ENCODE data around the gene LAG3.

DNA sequence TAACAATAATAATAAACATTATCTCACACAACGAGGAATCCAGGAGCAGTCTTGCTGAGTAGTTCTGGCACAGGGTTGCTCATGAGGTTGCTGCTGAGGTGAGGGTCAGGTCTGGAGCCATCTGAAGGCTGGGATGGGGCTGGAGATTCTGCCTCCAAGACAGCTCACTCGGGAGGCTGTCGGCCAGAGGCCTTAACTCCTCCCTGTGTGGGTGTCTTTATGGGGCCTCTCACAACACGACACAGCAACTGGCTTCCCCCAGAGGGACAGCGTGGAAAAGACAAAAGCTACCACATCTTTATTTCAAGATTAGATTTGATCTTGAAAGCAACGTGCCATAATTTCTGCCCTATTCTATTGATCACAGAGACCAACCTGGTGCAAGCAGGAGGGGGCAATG is 9.8 kb downstream of the LAG3 start:
- TF ChIP-seq POLR2A (IDR thresholded peaks at IDR 0.05) = no peak
- TF ChIP-seq, protein P1, sequence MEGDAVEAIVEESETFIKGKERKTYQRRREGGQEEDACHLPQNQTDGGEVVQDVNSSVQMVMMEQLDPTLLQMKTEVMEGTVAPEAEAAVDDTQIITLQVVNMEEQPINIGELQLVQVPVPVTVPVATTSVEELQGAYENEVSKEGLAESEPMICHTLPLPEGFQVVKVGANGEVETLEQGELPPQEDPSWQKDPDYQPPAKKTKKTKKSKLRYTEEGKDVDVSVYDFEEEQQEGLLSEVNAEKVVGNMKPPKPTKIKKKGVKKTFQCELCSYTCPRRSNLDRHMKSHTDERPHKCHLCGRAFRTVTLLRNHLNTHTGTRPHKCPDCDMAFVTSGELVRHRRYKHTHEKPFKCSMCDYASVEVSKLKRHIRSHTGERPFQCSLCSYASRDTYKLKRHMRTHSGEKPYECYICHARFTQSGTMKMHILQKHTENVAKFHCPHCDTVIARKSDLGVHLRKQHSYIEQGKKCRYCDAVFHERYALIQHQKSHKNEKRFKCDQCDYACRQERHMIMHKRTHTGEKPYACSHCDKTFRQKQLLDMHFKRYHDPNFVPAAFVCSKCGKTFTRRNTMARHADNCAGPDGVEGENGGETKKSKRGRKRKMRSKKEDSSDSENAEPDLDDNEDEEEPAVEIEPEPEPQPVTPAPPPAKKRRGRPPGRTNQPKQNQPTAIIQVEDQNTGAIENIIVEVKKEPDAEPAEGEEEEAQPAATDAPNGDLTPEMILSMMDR (IDR thresholded peaks at IDR 0.05 in 4 of 5, conservative IDR thresholded peaks at IDR 0.05 in 1 of 5) = no peak
